HG03196 (cell line): ENCODE results near the gene SCGB2B2.
"Not testable (repeated sequence)": the region's sequence is repeated elsewhere in the genome, so short reads cannot be mapped to it uniquely, and the experiment has no call there.

Experiments used
- ATAC-seq: cut with Tn5 transposase; IDR thresholded peaks from one replicate; pipeline ENCODE4 v1.9.1; 2021; ENCODE audit not compliant: unreplicated experiment

SCGB2B2 gene

GRCh38 chr19:34669305-34669704 is 7.7 kb downstream of the SCGB2B2 start:
- ATAC-seq, result no peak

GRCh38 chr19:34668690-34669089 is 8.3 kb downstream of the SCGB2B2 start:
- not testable (repeated sequence) for ATAC-seq

GRCh38 chr19:34668077-34668689 is 8.8 kb downstream of the SCGB2B2 start:
- ATAC-seq, result not testable (repeated sequence)

DNA sequence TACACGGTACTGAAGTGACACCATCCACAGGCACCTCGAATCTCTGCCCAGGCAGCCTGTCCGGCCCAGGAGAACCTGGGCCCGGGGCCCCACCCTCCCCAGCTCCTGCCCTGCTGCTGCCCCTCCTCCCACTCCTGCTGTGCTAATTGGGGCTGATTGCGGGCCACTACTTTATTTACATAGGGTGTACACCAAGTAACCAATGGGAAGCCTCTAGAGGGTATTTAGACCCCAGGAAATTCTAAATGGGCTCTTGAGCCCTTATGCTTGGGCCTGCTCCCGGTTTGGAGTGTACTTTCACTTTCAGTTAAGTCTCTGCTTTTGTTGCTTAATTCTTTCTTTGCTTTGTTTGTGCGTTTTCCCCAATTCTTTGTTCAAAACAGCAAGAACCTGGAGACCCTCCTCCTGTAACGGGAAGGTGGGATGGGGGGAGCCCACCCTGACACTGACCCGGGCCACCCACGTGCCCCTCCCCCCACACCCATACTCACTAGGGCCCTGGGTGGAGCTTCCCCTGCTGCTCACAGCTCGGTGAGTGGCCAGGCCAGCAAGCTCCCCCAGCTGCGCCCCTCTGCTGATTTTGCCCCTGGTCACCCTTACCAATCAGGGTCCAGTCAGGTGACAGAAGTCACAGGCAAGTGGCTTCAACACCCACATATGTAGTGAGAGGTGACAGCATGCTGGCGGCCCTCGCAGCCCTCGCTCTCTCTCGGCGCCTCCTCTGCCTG is 9.4 kb downstream of the SCGB2B2 start:
- no peak for ATAC-seq

GRCh38 chr19:34666958-34667265 is 10.0 kb downstream of the SCGB2B2 start:
- no peak for ATAC-seq

- ATAC-seq, result no peak
Observed at GRCh38 chr19:34666200-34666957, 10.6 kb downstream of the SCGB2B2 start.

DNA sequence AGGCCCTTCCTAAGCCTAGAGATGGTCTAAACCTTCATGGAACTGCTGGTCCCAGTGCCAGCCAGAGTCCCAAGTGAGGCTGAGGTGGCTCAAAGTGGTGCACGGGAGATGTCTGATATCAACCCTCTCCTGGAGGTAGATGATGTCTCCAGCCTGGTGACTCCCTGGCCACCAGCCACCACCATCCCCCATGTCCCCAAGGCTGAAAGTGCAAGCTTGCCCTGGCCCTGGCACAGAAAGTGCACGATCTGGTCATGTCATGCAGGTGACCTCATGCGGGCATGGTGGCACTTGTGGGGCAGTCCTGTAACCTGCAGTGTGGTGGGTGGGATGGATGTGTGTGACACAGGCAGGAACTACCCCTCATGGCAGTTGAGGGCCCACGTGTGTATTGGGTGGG is 11.7 kb downstream of the SCGB2B2 start:
- not testable (repeated sequence) for ATAC-seq

DNA sequence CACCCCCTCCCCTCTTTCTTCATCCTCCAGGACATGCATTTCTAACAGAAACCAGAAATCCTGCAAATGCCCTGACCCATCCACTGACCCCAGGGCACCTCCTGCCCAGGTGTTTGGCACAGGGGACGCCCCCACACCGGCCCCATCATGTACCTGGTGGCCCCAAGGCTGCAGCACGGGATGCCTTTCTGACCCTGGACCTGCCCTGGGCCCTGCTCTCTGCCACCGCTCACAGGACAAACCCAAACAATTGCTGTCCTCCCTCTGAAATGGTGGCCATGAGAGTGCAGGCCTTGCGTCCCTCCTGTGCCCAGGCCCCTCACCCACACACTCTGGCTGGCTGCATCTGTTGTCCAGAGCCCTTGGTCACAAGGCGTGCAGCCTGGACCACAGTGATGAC is 12.1 kb downstream of the SCGB2B2 start:
- no peak for ATAC-seq

DNA sequence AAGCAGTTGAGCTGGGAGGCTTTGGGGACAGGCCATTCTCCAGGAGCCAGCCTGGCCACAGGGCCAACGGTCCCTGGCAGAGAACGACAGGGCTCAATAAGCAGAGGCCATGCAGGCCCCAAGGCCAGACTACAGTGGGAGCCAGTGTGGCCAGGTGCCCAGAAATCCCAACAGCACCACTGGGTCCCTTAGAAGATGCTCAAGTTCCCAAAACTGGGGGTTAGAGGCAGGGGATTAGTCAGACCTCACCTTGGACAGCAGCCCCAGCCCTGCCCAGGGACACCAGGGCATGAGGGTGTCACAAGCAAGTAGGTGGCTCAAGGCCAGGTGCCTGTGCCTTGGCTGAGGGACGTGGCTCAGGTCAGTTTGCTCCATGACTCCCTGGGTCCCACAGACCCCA is 12.8 kb downstream of the SCGB2B2 start:
- ATAC-seq, result no peak

- no peak for ATAC-seq
Observed at GRCh38 chr19:34662919-34663318, 14.0 kb downstream of the SCGB2B2 start.

GRCh38 chr19:34661357-34661756 is 15.6 kb downstream of the SCGB2B2 start:
- no peak for ATAC-seq

GRCh38 chr19:34655651-34656050 is 21.3 kb downstream of the SCGB2B2 start:
- ATAC-seq, result no peak

GRCh38 chr19:34654796-34655195 is 22.2 kb downstream of the SCGB2B2 start:
- no peak for ATAC-seq

GRCh38 chr19:34651747-34652146 is 25.2 kb downstream of the SCGB2B2 start:
- ATAC-seq, result no peak

DNA sequence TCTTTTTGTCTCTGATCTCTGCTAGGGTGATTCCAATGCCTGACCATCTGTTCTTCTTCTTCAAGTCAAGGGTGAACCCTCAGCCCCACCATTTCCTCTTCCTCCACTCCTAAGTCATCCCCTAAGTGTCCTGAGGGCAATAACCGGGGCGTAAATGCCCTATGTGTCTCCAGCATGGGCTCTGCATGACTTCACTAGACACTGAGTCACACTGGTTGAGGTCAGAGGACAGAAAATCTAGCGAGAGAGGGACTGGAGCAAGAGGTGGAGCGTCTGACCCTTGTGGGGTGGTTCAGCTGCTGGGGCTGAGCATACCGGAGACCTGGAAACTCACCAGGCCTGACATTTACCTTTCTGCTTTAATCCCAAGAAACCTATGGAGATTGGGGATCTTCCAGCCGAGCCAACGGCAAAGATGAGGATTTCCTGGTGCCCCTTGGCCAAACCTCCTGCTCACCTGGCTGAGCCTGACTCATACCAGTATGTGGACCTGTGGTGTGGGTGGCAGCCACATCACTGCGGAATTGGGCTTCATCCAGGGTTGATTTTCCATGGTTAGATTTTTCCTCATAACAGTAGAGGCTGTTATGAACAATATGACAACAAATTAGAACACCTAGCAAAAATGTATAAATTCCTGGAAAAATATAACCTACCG is 26.9 kb downstream of the SCGB2B2 start:
- no peak for ATAC-seq

DNA sequence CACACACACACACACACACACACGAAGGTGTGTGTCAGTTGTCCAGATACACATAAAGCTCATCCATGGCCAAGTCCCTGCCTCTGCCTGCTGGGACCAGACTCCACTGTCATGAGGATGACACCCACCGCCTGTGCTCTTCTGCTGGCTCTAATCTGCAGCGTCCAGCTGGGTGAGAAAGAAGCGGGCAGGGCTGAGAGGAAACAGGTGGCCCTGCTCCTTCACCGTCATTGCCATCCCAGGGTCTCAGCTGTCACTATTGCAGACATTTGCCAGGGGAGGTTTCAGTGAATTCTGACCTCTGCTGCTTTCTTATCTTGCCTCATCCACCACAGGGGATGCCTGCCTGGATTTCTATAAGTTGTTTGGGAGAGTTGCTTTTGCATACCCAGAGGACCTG is 31.4 kb downstream of the SCGB2B2 start:
- no peak for ATAC-seq

- ATAC-seq, result no peak
Observed at GRCh38 chr19:34644991-34645461, 31.9 kb downstream of the SCGB2B2 start.

GRCh38 chr19:34642241-34642640 is 34.7 kb downstream of the SCGB2B2 start:
- no peak for ATAC-seq

GRCh38 chr19:34639491-34640085 is 37.4 kb downstream of the SCGB2B2 start:
- ATAC-seq, result no peak

- ATAC-seq, result no peak
Observed at GRCh38 chr19:34633802-34634201, 43.2 kb downstream of the SCGB2B2 start.
